A549 (cell line): ENCODE data around the gene XK.

ENCODE experiments used
- CBX2 ChIP-seq: fragments of 200-600 bp; sonication (generic); IDR thresholded peaks from 2 replicates; pipeline ENCODE4 v1.6.1; 2016; ENCODE audit warnings: low read depth, mild to moderate bottlenecking, borderline replicate concordance
- CEBPB ChIP-seq, 2 experiments: fragments of >200 bp in 1 of 2; sonication (Bioruptor Twin) in 1 of 2; formaldehyde crosslinking in 1 of 2; IDR thresholded peaks; 2 replicates each; pipeline ENCODE4 v1.6.1; 2012 to 2016
- CTCF ChIP-seq: fragments of >200 bp; sonication (Bioruptor Twin); formaldehyde crosslinking; IDR thresholded peaks from 3 replicates; pipeline ENCODE4 v1.5.1; 2016
- JUN ChIP-seq, 2 experiments: fragments of >200 bp; sonication (Bioruptor Twin); formaldehyde crosslinking; IDR thresholded peaks; 2 replicates in 1 of 2; 3 replicates in 1 of 2; pipeline ENCODE4 v1.6.1; 2016 to 2017
- MAX ChIP-seq: IDR thresholded peaks from 2 replicates; pipeline ENCODE4 v1.6.1; 2012
- MYC ChIP-seq: IDR thresholded peaks from 2 replicates; pipeline ENCODE4 v1.6.1; 2012; ENCODE audit warnings: mild to moderate bottlenecking, inconsistent platforms, low read length, improper control_type of control experiment, borderline replicate concordance

- TF ChIP-seq CEBPB (IDR thresholded peaks at IDR 0.05): no peak
- TF ChIP-seq MYC: no peak
- no peak for TF ChIP-seq CTCF
- TF ChIP-seq JUN (IDR thresholded peaks at IDR 0.05): no peak
- TF ChIP-seq CBX2: no peak
- TF ChIP-seq MAX: no peak
Measured at GRCh38 chrX:37763400-37763799, 77.8 kb downstream of the XK start.
